Stimulated activated effector memory CD8-positive, alpha-beta T cell treated with anti-CD3 and anti-CD28 coated beads, Interleukin-12 subunit alpha, Interleukin-12 subunit beta, amount 100 ng/mL, for 72 hours (primary cell): ENCODE data around the gene PAFAH1B2.
A peak's percentile ranks its signal among the peaks of the same experiment; 100 is the strongest.

Experiments used
- ATAC-seq: fragments of 150-1000 bp; cut with Tn5 transposase; 2 replicates; pipeline ENCODE4 v1.10.0; 2021
- DNase-seq, 2 donors: peaks; one replicate each; pipeline ENCODE4 v3.0.0; 2021 to 2022; ENCODE audit warnings: low spot score in 2 of 2
- H3K27ac Mint-ChIP-seq: one replicate; pipeline ENCODE4 v1.8.0; 2022; ENCODE audit warnings: mild to moderate bottlenecking, mixed read lengths
- H3K36me3 Mint-ChIP-seq: one replicate; pipeline ENCODE4 v1.8.0; 2022; ENCODE audit warnings: mild to moderate bottlenecking, mixed read lengths
- H3K4me1 Mint-ChIP-seq: one replicate; pipeline ENCODE4 v1.8.0; 2022; ENCODE audit warnings: mixed read lengths
- H3K4me3 Mint-ChIP-seq: one replicate; pipeline ENCODE4 v1.8.0; 2022; ENCODE audit warnings: mild to moderate bottlenecking, mixed read lengths
- H3K9me3 Mint-ChIP-seq: one replicate; pipeline ENCODE4 v1.8.0; 2022; ENCODE audit warnings: mixed read lengths

Gene PAFAH1B2

DNA sequence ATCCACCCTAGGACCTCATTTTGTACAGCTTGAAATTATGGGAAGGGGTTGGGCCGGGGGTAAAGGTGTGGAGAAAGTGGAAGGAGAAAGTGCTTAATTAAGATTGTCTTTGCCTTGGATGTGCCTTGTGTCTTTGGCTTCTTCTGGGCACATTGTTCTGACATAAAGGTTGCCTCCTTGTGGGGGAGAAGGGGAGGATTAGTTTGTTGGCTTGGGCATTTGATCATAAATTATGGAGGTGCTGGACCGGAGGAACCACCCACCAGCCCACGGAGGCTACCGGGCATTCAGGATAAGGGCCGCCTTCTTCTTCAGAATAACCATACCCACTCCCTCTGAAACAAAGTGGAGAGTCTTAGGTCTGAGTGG is 1.3 kb downstream of the PAFAH1B2 start:
- Mint-ChIP-seq H3K4me3 (peak overlapping the region; percentile 97), H3K27ac (peak overlapping the region; percentile 94), H3K4me1 (peaks cover 43% of the 10 kb centered on the region), H3K9me3 (no peaks in the 10 kb centered on the region), H3K36me3 (peaks cover 64% of the 10 kb centered on the region)
- no peak for ATAC-seq
- DNase-seq = no peak

DNA sequence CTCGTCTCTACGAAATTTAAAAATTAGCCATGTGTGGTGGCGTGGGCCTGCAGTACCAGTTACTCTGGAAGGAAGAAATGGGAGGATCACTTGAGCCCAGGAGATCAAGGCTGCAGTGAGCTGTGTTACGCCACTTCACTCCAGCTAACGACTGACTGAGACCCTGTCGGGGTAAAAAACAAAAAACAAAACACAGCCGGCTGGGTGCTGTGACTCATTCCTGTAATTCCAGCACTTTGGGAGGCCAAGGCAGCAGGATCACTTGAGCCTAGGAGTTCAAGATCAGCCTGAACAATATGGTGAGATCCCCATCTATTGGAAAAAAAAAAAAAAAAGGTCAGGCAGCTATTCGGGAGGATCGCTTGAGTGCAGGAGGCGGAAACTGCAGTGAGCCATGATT is 2.4 kb downstream of the PAFAH1B2 start:
- Mint-ChIP-seq H3K4me3 (peak overlapping the region; percentile 97), H3K27ac (peak overlapping the region; percentile 94), H3K36me3 (peaks cover 75% of the 10 kb centered on the region), H3K9me3 (no peaks in the 10 kb centered on the region), H3K4me1 (peaks cover 43% of the 10 kb centered on the region)
- no peak for DNase-seq
- no peak for ATAC-seq

- Mint-ChIP-seq H3K4me3 (no peak overlapping the region), H3K27ac (no peak overlapping the region), H3K4me1 (peaks cover 10% of the 10 kb centered on the region), H3K36me3 (peaks cover 100% of the 10 kb centered on the region), H3K9me3 (no peaks in the 10 kb centered on the region)
- no peak for ATAC-seq
- DNase-seq = no peak
These were observed 8.0 kb downstream of the PAFAH1B2 start for GRCh38 chr11:117152066-117152465.

DNA sequence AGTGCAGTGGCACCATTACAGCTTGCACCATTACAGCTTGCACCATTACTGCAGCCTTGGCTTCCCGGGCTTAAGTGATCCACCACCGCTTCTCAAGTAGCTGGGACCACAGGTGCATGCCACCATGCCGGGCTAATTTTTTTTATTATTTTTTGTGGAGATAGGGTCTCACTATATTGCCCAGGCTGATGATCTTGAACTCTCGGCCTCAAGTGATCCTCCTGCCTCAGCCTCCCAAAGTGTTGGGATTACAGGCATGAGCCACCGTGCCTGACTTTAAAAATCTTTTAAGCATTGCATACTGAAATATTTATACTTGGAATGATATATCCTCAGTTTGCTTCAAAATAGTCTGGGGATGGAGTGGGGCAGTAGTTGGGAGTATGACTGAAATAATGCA is 10.4 kb downstream of the PAFAH1B2 start:
- Mint-ChIP-seq H3K4me3 (no peak overlapping the region), H3K36me3 (peaks cover 99% of the 10 kb centered on the region)

DNA sequence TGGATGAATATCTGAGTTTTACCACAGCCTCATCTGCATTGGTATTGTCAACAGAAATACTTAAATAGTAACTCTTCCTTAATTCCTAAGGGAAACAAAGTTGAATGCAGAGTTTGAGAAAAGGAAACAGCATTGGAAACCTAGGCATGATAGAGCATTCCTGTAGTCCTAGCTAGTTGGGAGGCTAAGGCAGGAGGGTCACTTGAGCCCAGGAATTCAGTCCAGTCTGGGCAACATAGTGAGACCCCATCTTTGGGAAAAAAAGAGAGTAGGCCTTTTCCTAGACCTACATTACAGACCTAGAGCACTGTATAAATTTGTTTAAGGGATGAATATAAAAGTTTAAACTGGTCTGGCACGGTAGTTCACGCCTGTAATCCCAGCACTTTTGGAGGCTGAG is 13.4 kb downstream of the PAFAH1B2 start:
- DNase-seq (no peak), ATAC-seq (no peak)
- Mint-ChIP-seq H3K4me3 (no peak overlapping the region), H3K27ac (peak overlapping the region; percentile 23), H3K4me1 (peaks cover 7% of the 10 kb centered on the region), H3K36me3 (peaks cover 99% of the 10 kb centered on the region), H3K9me3 (no peaks in the 10 kb centered on the region)

More for the DNA sequence above, 10.4 kb downstream of the PAFAH1B2 start:
- Mint-ChIP-seq H3K27ac (no peak overlapping the region), H3K4me1 (peaks cover 7% of the 10 kb centered on the region), H3K9me3 (no peaks in the 10 kb centered on the region)
- ATAC-seq (no peak), DNase-seq (no peak)

DNA sequence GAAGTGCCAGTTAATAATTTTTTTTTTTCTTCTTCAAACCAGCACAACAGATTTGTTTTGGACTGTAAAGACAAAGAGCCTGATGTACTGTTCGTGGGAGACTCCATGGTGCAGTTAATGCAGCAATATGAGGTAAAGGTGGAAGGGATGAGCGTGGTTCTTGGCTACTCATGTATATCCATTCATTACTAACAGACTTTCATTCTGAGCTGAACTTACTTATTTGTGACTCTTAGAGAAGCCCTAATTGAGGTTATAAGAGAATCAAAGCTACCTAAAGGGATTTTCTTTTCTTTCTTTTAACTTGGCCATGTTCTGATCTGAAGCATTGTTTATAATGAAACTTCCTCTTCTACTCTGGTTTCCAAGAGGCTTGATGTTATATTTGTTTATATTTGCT is 15.8 kb downstream of the PAFAH1B2 start:
- Mint-ChIP-seq H3K27ac (peak overlapping the region; percentile 29), H3K4me1 (peaks cover 7% of the 10 kb centered on the region), H3K36me3 (peaks cover 99% of the 10 kb centered on the region), H3K9me3 (no peaks in the 10 kb centered on the region), H3K4me3 (no peak overlapping the region)
- DNase-seq (no peak), ATAC-seq (peak; percentile 65)

- no peaks in the 10 kb centered on the region for H3K9me3 Mint-ChIP-seq
- ATAC-seq (no peak), DNase-seq (no peak)
- H3K4me3 Mint-ChIP-seq = no peak overlapping the region
- peaks cover 7% of the 10 kb centered on the region for H3K4me1 Mint-ChIP-seq
- H3K36me3 Mint-ChIP-seq = peaks cover 99% of the 10 kb centered on the region
- H3K27ac Mint-ChIP-seq = no peak overlapping the region
These were observed 16.7 kb downstream of the PAFAH1B2 start for GRCh38 chr11:117160826-117161225.

- Mint-ChIP-seq H3K4me1 (no peaks in the 10 kb centered on the region), H3K36me3 (peaks cover 96% of the 10 kb centered on the region), H3K4me3 (no peak overlapping the region), H3K27ac (peak overlapping the region; percentile 33), H3K9me3 (no peaks in the 10 kb centered on the region)
- no peak for DNase-seq
- ATAC-seq = no peak
These were observed 22.4 kb downstream of the PAFAH1B2 start for GRCh38 chr11:117166491-117166890.

DNA sequence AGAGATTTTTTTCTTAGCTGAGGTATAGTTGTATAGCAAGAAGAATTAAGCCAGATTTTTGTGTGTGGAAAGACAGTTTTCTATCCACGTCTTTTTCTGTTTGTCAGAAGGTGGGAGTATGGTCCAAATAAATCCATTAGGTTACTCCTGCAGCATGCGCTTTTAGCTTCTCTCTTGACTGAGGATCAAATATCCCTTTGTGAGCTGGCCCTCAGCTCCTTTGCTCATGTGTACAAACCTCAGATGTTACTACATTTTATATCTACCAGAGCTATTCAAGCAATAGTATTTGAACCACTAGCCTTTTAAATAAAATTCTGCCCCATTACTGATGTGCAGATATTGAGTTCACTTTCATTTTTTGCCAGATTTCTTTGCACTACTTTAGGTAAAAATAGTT is 25.6 kb downstream of the PAFAH1B2 start:
- Mint-ChIP-seq H3K27ac (no peak overlapping the region), H3K4me1 (peaks cover 7% of the 10 kb centered on the region), H3K4me3 (no peak overlapping the region), H3K9me3 (no peaks in the 10 kb centered on the region), H3K36me3 (peaks cover 76% of the 10 kb centered on the region)
- no peak for ATAC-seq
- no peak for DNase-seq

- H3K4me3 Mint-ChIP-seq = no peak overlapping the region
- ATAC-seq = no peak
- DNase-seq = no peak
- H3K4me1 Mint-ChIP-seq = peaks cover 7% of the 10 kb centered on the region
- peaks cover 71% of the 10 kb centered on the region for H3K36me3 Mint-ChIP-seq
- no peak overlapping the region for H3K27ac Mint-ChIP-seq
- no peaks in the 10 kb centered on the region for H3K9me3 Mint-ChIP-seq
These were observed 26.1 kb downstream of the PAFAH1B2 start for GRCh38 chr11:117170210-117170609.

GRCh38 chr11:117171007-117171403 is 26.9 kb downstream of the PAFAH1B2 start:
- Mint-ChIP-seq H3K9me3 (no peaks in the 10 kb centered on the region), H3K36me3 (peaks cover 63% of the 10 kb centered on the region), H3K4me3 (no peak overlapping the region), H3K27ac (no peak overlapping the region), H3K4me1 (peaks cover 7% of the 10 kb centered on the region)
- DNase-seq (no peak), ATAC-seq (no peak)

GRCh38 chr11:117171404-117172061 is 27.4 kb downstream of the PAFAH1B2 start:
- DNase-seq = no peak
- Mint-ChIP-seq H3K36me3 (peaks cover 58% of the 10 kb centered on the region), H3K4me1 (peaks cover 7% of the 10 kb centered on the region), H3K4me3 (no peak overlapping the region), H3K27ac (peak overlapping the region; percentile 40), H3K9me3 (no peaks in the 10 kb centered on the region)
- no peak for ATAC-seq

GRCh38 chr11:117172724-117173421 is 28.8 kb downstream of the PAFAH1B2 start:
- Mint-ChIP-seq H3K9me3 (no peaks in the 10 kb centered on the region), H3K36me3 (peaks cover 44% of the 10 kb centered on the region), H3K4me1 (peaks cover 11% of the 10 kb centered on the region), H3K27ac (peak overlapping the region; percentile 40), H3K4me3 (no peak overlapping the region)
- DNase-seq = no peak
- no peak for ATAC-seq

GRCh38 chr11:117175104-117175503 is 31.0 kb downstream of the PAFAH1B2 start:
- peak overlapping the region; percentile 68 for H3K27ac Mint-ChIP-seq
- no peaks in the 10 kb centered on the region for H3K9me3 Mint-ChIP-seq
- H3K4me1 Mint-ChIP-seq = peaks cover 25% of the 10 kb centered on the region
- no peak overlapping the region for H3K4me3 Mint-ChIP-seq
- DNase-seq = no peak
- no peak for ATAC-seq
- peaks cover 30% of the 10 kb centered on the region for H3K36me3 Mint-ChIP-seq

- DNase-seq = no peak
- H3K9me3 Mint-ChIP-seq = no peaks in the 10 kb centered on the region
- H3K27ac Mint-ChIP-seq = no peak overlapping the region
- H3K4me1 Mint-ChIP-seq = peaks cover 32% of the 10 kb centered on the region
- H3K36me3 Mint-ChIP-seq = peaks cover 23% of the 10 kb centered on the region
- no peak for ATAC-seq
- H3K4me3 Mint-ChIP-seq = no peak overlapping the region
These were observed 31.7 kb downstream of the PAFAH1B2 start for GRCh38 chr11:117175781-117176180.

- no peak for ATAC-seq
- Mint-ChIP-seq H3K27ac (no peak overlapping the region), H3K4me3 (no peak overlapping the region), H3K36me3 (peaks cover 20% of the 10 kb centered on the region), H3K4me1 (peaks cover 36% of the 10 kb centered on the region), H3K9me3 (no peaks in the 10 kb centered on the region)
- DNase-seq = no peak
These were observed 32.1 kb downstream of the PAFAH1B2 start for GRCh38 chr11:117176186-117176585.
